GDM1 (cell line): ENCODE results near the gene PRKCQ.
"Not testable (repeated sequence)": the region's sequence is repeated elsewhere in the genome, so short reads cannot be mapped to it uniquely, and the experiment has no call there.

ENCODE experiments used
- DNase-seq: peaks from one replicate; lab custom pipeline; 2025; lab: John Stamatoyannopoulos, UW

PRKCQ gene

DNA sequence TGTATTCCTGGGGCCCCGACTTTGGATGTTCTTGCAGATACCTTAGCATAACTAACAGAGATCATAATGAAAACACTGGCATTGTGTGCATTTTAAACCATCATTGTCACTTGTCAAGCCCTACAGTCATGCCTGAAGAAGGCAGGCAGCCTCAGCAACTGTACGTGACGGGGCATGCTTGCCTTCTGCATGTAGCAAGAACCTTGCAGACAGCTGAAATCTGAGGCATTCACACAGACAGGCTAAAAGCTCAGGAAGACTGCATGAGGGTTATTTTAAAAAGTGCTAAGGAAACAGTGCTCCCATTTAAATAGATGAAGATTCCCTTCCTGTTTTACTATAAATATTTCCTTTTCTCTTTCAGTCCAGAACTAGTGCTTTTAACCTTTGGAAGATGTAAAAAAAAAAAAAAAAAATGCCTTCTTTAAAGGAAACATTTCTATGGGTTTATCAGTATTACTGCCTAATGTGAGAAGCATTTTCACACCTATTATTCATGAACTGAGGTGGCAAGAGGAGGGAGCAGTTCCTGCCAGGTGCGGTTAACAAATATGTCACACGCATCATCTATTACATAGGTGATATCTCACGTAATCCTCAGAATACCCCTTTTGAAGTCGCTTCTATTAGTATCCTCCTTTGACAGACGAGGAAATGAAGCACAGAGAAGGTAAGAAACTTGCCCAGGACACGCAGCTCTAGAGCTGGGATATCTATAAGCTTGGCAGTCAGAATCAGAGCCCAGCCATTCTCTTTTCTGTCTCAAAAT lies 88.1 kb downstream of the PRKCQ start:
- no peak for DNase-seq

DNA sequence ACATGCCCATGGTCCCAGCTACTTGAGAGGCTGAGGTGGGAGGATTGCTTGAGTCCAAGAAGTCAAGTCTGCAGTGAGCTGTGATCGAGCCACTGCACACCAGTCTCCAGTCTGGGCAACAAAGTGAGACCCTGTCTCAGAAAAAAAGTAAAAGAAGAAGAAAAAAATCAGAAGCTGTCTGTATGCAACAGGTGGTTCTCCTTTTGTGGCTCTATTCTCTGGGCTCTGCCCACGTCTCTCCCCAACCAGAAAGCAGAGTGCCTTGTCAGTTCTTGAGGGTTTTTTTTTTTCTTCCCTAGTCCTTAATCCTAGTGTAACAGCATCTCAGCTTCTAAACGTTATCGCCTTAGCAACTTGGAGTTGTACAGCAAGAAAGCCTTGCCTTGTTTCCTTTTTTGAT lies 89.5 kb downstream of the PRKCQ start:
- DNase-seq: no peak

DNA sequence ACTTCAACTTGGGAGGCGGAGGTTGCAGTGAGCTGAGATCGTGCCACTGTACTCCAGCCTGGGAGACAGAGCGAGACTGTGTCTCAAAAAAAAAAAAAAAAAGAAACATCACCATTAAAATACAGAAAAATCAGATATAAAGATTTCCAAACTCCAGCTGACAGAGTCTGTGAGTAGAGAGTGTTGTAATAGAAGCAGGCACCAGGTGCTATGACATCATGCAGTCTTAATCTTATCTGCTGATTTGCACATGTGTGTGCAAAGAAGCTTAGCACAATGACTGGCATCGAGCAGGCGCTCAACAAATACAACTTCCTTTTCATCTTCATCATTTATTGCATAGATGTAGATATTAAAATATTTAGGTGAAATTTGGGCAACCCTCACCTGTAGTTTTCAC lies 92.2 kb downstream of the PRKCQ start:
- DNase-seq: no peak

DNA sequence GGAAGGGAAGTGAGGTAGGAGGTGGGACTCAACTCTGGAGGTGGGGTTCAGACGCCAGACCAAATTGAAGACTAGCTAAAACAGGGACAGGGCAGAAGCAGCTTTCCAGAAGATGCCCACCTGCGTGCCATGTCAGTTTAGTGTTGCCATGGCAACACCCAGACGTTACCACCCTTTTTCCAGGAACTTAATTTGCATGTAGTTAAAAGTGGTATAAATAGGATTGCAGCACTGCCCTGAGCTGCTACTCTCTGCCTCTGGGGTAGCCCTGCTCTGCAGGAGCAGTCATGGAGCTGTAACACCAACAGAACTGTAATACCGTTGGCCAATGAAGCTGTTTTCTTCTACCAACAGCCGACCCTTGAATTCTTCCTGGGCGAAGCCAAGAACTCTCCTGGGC lies 93.8 kb downstream of the PRKCQ start:
- DNase-seq: no peak

DNA sequence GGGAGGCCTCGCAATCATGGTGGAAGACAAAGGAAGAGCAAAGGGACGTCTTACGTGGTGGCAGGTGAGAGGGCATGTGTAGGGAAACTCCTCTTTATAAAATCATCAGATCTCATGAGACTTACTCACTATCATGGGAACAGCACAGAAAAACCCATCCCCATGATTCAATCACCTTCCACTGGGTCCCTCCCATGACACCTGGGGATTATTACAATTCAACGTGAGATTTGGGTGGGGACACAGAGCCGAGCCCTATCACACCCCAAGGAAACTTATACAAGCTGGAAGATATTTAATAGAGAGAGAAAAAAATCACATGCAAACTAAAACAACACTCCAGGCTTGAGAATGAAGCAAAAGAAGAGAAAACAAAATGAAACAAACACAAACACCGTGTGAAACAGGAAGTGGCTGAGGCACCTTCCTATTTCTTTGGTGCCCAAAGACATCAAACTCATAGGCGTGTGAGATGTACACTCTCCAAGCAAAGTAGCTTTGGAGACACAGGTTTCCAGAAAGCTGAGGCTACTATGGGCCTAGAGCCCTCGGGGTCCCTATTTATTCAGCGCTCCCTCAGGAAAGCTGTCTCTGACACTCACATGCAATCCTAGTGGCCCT lies 97.2 kb downstream of the PRKCQ start:
- no peak for DNase-seq

DNA sequence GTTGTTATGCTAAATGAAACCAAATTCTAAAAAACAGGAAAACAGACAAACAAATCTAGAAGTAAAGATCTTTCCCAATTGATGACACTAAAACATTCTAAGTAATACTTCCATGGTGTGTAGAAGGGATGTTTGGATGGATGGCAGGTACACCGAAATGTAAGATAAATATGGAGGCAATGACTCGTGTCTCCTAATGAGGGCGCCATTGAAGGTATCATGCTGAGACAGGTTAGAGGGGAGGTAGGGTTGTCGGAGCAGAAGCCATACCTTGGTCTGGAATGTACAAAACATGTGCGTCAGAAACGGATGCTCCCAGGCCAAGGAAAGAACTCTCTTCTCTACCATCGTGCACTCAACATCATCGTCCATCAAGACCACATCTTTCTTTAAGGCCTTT lies 101.4 kb downstream of the PRKCQ start:
- no peak for DNase-seq

DNA sequence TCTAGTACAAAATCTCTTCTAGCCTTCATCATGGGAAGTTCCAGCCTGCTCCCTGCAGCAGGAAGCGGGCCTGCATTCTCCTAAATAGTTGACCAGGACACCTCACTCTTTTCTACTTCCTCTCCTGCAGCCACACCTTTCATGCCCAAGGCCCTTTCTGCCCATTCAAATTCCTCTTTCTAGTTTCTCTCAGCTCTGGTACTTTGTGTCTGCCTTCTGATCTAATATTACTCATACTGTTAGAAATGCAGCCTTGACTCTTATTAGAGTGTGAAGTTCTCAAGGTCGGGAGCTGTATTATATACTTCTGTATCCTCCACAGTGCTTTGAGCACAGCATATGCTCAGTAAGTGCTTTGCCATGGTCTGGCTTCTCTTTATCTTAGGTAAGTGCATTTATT lies 103.1 kb downstream of the PRKCQ start:
- DNase-seq: no peak

DNA sequence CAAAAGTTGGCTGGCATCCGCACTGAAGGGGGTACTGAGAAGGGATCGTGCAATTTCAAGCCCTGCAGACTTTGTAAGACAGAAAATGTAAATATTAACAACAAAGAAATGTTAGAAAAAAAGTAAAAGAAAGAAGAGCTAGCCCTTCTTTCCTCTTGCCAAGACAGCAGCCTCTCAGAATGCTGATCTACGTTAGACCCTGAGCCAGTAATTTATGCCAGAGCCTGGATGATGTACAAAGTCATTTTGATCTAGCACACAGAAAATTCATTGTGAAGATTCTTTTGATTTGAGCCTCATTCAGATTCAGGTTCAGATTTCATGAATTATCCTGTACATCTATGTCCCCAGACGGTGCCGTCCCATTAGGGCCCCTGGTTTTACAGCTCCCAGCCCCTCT lies 105.2 kb downstream of the PRKCQ start:
- DNase-seq: no peak

DNA sequence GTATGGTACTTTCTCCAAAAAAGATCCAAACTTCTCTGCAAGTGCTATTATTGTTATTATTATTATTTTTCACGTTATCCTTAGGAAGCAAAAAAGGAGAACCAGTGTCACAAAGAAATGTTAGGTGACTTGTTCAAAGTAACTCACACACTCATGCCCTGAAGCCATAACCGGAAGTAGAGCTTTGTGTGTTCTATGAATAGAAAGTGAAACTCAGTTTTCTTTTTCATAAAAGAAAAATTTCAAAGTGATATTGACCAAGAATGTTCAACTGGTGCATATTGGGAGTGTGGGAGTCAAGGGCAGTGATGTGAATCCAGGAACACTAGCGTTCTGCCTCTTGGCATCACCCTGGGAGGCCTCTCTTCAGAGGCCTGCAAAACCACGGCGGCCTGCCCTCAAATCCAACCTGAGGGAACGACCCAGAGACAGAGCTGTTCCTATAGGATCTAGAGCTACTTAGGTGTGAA lies 106.1 kb downstream of the PRKCQ start:
- peak; percentile 56 for DNase-seq

DNA sequence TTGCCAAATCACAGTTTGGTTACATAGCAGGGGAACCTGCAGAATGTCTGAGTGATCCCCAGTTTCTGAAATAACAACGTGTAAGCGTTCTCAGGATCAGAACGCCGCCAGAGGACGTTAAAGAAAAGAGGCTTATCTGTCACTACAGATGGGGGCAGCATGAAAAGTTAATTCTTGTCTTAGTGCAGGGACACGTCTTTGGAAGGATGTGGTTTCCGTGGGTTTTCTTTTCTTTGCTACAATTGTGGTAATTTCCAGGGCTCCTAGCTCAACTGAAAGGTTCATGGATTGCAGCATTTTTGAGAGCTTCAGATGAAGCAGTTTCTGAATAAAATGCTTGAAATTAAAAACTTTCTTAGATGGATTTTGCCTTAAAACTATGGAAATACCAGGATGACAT lies 106.6 kb downstream of the PRKCQ start:
- DNase-seq: peak; percentile 88

DNA sequence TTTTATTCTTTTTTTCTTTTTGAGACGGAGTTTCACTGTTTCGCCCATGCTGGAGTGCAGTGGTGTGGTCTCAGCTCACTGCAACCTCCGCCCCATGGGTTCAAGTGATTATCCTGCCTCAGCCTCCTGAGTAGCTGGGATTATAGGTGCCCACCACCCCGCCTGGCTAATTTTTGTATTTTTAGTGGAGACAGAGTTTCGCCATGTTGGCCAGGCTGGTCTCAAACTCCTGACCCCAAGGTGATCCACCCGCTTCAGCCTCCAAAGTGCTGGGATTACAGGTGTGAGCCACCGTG lies 107.4 kb downstream of the PRKCQ start:
- DNase-seq: not testable (repeated sequence)

DNA sequence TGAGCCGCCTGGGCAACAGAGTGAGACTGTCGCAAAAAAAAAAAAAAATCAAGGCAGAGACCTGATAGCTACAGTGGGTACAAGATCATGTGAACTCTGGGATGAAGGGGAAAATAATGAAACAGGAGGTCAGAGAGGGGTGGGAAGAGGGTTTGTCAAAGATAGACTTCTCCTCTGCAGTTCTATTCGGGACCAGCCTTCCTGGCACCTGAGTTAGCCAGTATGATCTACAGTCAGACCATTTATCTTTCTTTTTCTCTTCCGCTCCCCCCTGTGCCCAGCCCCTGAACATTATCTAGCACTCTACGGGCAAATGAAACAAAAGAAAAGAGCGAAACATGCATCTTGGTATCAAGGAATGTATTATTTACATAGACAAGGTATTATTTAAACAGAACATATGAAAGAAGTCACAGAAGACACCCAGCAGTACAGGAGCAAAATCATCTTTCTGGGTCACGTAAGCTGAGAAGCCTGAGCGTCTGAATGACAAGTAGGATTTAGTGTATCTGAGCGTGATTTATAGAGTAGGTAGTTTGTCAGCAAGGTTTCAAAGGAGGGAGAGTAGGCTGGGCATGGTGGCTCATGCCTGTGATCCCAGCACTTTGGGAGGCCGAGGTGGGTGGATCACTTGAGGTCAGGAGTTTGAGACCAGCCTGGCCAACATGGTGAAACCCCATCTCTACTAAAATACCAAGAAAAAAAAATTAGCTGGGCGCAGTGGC lies 109.0 kb downstream of the PRKCQ start:
- no peak for DNase-seq

DNA sequence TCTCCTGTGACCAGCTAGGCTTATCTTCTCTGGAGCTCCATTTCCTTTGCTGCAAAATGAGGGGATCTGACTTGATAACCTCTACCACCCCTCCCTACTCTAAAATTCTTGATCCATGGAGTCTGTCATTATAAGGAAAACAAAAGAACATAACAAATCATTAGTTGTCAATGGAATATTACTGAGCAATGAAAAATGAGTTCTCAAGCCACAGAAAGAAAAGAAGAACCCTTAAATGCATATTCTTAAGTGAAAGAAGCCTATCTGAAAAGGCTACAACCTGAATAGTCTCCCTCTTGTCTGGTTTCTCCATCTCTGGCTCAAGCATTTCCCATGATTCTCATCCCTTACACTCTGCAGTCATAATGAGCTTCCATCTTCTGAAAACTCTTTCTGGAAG lies 110.4 kb downstream of the PRKCQ start:
- DNase-seq: no peak

DNA sequence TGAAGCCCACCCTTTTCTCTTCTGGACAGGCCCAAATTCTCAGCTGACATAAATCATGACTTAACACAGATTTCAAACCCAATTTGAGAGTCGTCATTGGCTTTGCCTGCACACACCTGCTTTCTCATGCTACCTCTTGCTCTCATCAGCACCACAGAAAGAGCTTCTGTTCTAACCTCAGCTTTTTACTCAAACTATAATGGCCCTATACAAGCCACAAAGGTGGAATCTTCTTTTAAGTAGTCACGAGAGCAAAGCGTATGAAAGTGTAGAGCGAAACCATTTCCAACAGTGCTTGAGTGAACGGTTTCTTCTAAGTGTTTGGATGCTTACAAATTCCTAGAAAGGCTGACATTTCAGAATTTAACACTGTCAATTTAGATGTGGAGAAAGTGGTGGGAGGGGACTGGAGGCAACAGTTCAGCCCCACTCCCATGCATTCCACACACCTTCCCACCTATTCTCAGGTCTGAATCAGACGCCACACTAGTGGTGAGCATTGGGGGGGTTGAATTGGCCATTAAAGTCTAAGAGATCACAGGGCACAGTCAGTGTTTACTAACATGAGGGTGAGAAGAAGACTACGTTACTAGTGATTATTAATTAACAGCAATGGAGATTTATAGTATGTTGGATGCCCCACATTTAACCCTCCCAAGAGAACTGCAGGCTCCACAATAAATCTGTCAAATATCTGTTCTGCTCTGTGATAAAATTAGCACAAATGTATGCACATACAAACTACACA lies 114.0 kb downstream of the PRKCQ start:
- DNase-seq: no peak

DNA sequence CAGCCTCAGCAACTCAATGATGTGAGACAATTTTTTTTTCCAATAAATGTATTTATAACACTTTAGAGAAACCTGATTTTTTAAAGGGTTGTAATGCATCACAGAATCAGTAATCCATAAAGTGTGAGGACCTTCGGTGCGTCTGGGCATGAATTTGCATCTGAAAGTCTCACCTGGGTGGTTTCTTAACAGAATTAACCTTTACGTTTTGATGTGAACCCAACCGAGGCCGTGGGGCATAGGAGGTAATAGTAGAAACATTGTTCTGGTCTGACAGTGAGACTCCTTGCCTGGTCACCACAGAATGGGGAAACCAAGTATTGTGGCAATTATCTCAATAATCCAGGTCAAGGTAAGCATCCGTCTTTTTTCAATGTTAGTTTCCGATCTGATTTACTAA lies 114.6 kb downstream of the PRKCQ start:
- DNase-seq: no peak

DNA sequence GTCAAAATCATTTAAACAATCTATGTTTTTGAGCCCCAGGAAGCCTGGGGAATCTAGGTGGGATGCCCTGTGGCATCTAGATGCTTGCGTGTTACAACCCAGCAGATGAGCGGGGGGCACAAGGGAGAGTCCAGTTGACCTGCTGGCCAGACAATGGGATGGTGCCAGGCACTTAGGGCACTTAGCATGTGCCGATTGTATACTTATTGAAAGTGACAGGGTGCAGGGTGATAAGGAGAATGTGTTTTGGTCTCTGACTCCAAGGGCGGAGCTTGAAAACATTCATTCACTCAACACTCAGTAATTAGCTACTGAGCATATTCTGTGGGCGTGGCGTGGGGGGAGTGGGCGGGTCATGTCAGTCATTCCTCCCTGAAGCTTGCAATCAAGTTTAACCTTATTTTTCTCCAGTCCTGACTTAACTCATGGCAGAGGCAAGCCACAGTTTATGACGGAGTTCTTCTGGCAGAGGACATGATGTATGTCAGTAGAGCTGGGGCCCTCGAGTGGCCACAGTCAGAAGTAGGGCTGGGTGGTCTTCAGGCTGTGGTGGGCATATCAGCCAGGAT lies 115.1 kb downstream of the PRKCQ start:
- DNase-seq: no peak

DNA sequence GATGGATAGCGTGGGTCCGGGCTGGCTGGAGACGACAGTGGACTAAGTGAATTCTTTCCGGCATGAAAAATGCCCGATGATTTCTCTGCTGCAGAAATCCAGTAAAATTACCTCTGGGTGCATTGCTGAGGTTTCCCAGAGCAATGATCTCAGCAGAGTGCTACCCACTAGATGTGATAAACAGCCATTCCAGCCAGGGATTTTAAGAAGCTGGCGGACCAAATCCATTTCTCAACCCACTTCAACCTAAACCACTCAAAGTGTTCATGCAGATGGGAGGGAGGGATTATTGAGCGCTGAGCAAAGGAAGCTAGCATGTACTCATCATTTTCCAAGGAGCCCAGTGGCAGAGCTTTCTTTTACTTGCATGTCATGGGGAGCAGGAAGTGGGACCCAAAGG lies 116.7 kb downstream of the PRKCQ start:
- no peak for DNase-seq

DNA sequence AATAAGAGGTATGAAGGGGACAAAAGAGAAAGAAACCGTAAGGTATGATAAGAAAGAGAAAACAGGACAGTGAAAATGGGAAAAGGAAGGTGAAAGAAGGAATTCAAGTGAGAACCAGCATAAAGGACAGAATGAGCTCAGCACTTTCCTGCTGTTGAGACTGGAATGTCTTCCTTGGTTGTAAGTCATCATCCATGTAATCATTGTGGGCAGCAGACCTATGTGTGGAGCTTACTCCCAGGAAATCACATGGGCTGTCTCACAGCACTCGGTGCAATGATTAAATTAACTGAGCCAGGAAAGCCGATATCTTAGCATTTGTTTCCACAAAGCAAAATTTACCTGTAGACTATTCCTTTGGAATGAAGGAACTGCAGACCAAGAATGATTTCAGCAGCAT lies 118.1 kb downstream of the PRKCQ start:
- no peak for DNase-seq

DNA sequence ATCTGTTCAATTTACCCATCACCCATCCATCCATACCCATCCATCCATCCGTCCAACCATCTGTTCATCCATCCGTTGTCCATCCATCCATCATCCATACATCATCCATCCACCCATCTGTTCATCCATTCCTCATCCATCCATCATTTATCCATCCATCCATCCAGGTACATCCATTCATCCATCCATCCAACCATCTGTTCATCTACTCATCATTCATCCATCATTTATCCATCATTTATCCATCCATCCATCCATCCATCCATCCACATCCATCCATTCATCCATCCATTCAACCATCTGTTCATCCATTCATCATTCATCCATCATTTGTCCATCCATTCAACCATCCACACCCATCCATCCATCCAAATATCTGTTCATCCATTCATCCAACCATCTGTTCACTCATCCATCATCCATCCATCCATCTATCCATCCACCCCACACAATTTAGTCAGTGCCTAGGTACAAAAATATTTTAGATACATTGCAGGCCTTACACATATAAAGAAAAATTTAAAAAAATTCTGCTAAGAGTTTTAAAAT lies 119.1 kb downstream of the PRKCQ start:
- DNase-seq: no peak

DNA sequence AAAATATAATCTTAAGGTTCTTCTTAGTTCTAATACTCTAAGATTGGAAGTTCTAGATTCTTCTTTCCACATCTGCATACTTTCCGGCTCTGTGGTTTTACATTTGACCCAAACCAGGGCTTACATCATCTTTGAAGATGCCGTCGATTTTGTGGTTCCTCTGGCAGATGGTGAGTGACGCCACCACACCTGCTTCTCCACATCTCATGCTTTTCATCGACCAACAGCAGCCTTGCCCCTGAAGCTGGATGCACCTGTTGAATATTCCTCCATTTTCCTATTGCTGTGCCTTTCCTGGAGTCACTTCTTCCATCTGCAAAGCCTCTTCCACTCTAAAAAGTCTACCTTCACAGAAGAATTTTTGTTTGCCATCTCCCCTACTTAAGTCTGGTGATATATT lies 121.3 kb downstream of the PRKCQ start:
- no peak for DNase-seq

DNA sequence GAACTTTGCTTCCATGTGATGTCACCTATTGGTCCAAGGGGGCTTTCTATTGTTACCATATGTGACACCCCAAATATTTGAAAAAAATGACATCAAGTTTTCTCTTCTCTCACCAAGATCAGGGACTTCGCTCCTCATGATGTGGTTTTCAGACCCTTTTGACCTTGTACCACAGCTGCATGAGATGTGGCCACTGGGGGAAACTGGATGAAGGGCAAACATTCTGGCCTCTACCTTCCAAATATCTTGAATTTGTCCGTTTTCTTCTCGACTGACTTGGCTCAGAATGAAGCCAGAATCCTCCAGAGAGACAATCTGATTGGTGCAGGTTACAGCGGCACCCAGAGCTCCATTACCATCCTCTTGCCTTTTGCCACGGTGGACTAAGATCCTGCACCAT lies 122.7 kb downstream of the PRKCQ start:
- no peak for DNase-seq

DNA sequence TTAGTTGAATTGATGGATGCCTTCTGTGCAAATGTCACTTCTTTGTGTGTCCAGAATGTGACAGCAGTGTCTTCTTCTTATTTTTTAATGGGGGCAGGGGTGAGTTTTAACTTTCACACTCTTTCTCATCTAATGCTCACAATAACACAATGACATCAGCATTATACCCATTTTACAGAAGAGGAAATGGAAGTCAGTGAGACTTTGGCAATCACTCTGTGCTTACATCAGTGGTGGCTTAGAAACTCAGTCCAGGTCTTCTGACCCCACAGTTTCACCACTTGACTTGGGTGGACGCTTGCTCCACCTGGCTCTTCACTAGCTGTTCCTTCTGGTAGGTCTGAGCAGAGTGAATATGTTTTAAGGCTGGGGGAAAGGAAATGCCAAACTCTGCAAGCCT lies 124.0 kb downstream of the PRKCQ start:
- no peak for DNase-seq
